ENCODE results near the gene BRWD1. TPM values are rescaled to one million over a fixed set of nuclear protein-coding genes. Genes with fewer than 3 reads are reported as not detected.

Gene BRWD1
- total and polyA plus RNA-seq, 2 experiments from 2014 or later = 35.2 to 75.5 TPM

- no peak for TF ChIP-seq ZNF462 (CRISPR knock-in tag; IDR thresholded peaks at IDR 0.05)
Measured at GRCh38 chr21:39182016-39182415, 131.4 kb downstream of the BRWD1 start (continued).

- Mint-ChIP-seq H3K27ac (no peak overlapping the region), H3K4me1 (peaks cover 20% of the 10 kb centered on the region), H3K36me3 (ENCODE audit: low read depth) (peaks cover 32% of the 10 kb centered on the region), H3K9me3 (no peaks in the 10 kb centered on the region), H3K27me3 (ENCODE audit: insufficient read depth, low read depth, poor library complexity) (peaks cover 8% of the 10 kb centered on the region), H3K4me3 (peak overlapping the region; percentile 97)
- H3K9me2 ChIP-seq (ENCODE audit: insufficient read depth) = no peaks in the 10 kb centered on the region
- H4K20me1 ChIP-seq (replicated peaks; ENCODE audit: insufficient read depth) = peaks cover 8% of the 10 kb centered on the region
- peak overlapping the region; percentile 71; the same call in 1 of the 2 replicates for H3K4me3 ChIP-seq
- ATAC-seq = no peak
- H3K4me2 ChIP-seq = peak overlapping the region; percentile 80; the same call in 1 of the 2 replicates
- H3K27ac ChIP-seq (ENCODE audit: low read depth) = no peak overlapping the region
- H3F3A ChIP-seq (replicated peaks; ENCODE audit: low read depth) = no peaks in the 10 kb centered on the region; the same call in 1 of the 2 replicates
- no peak for DNase-seq (ENCODE audit: low spot score)
- H3K27me3 ChIP-seq (ENCODE audit: insufficient read depth) = no peaks in the 10 kb centered on the region
- no peak overlapping the region for H2AFZ ChIP-seq
- peaks cover 17% of the 10 kb centered on the region; the same call in 1 of the 2 replicates for H3K4me1 ChIP-seq (ENCODE audit: insufficient read depth)
- H3K79me2 ChIP-seq (replicated peaks; ENCODE audit: insufficient read depth) = peaks cover 39% of the 10 kb centered on the region
- H3K36me3 ChIP-seq (ENCODE audit: insufficient read depth) = peaks cover 4% of the 10 kb centered on the region; the same call in 1 of the 2 replicates
- no peak for TF ChIP-seq ETS1 (IDR thresholded peaks at IDR 0.05)
- no peak for TF ChIP-seq NANOG (IDR thresholded peaks at IDR 0.05; ENCODE audit: borderline replicate concordance)
- no peak for TF ChIP-seq CTCF (conservative IDR thresholded peaks at IDR 0.05; ENCODE audit: low read depth in 2 of 2)
- no peak for TF ChIP-seq JUNB (IDR thresholded peaks at IDR 0.05; ENCODE audit: unreplicated experiment)
- TF ChIP-seq ZNF462 (CRISPR knock-in tag; IDR thresholded peaks at IDR 0.05) = no peak
Measured at GRCh38 chr21:39181205-39181818, 132.1 kb downstream of the BRWD1 start.

Data from GM23338 (cell line).